ENCODE measurements around the gene TRAIP.
A peak's percentile ranks its signal among the peaks of the same experiment; 100 is the strongest.

TRAIP gene

GRCh38 chr3:49873623-49874022 lies 17.3 kb upstream of the TRAIP start:
- no peak for DNase-seq (ENCODE audit: low read depth in 4 of 4, low spot score in 1 of 4)

GRCh38 chr3:49872801-49873281 lies 16.5 kb upstream of the TRAIP start:
- DNase-seq (ENCODE audit: low read depth in 4 of 4, low spot score in 1 of 4): no peak

GRCh38 chr3:49871531-49872153 lies 15.3 kb upstream of the TRAIP start:
- DNase-seq (ENCODE audit: low read depth in 4 of 4, low spot score in 1 of 4): no peak

GRCh38 chr3:49869525-49870126 lies 13.3 kb upstream of the TRAIP start, which contains the start of gene CAMKV:
Gene CAMKV, minus strand, starts transcription at chr3:49869906. Its CDS starts 7,518 bp downstream, at chr3:49862388.
- peak in 1 of 4 experiments; percentile 13 for DNase-seq (ENCODE audit: low read depth in 4 of 4, low spot score in 1 of 4)

- no peak for DNase-seq (ENCODE audit: low read depth in 4 of 4, low spot score in 1 of 4)
Observed at GRCh38 chr3:49868862-49869466, 12.6 kb upstream of the TRAIP start.

- DNase-seq (ENCODE audit: low read depth in 4 of 4, low spot score in 1 of 4): no peak
Observed at GRCh38 chr3:49867871-49868321, 11.5 kb upstream of the TRAIP start.

- DNase-seq (ENCODE audit: low read depth in 4 of 4, low spot score in 1 of 4): no peak
Observed at GRCh38 chr3:49867400-49867799, 11.0 kb upstream of the TRAIP start.

- no peak for DNase-seq (ENCODE audit: low read depth in 4 of 4, low spot score in 1 of 4)
Observed at GRCh38 chr3:49865198-49865784, 8.9 kb upstream of the TRAIP start.

- DNase-seq (ENCODE audit: low read depth in 4 of 4, low spot score in 1 of 4): no peak
Observed at GRCh38 chr3:49864505-49864904, 8.1 kb upstream of the TRAIP start.

- no peak for DNase-seq (ENCODE audit: low read depth in 4 of 4, low spot score in 1 of 4)
Observed at GRCh38 chr3:49859576-49860305, 3.4 kb upstream of the TRAIP start.

GRCh38 chr3:49855662-49856061 lies 702 bp downstream of the TRAIP start:
- DNase-seq (ENCODE audit: low read depth in 4 of 4, low spot score in 1 of 4): no peak

- no peak for DNase-seq (ENCODE audit: low read depth in 4 of 4, low spot score in 1 of 4)
Observed at GRCh38 chr3:49845694-49846093, 10.7 kb downstream of the TRAIP start.

GRCh38 chr3:49844464-49845183 lies 11.7 kb downstream of the TRAIP start:
- DNase-seq (ENCODE audit: low read depth in 4 of 4, low spot score in 1 of 4): no peak

- DNase-seq (ENCODE audit: low read depth in 4 of 4, low spot score in 1 of 4): no peak
Observed at GRCh38 chr3:49842843-49843517, 13.4 kb downstream of the TRAIP start.

GRCh38 chr3:49841806-49842205 lies 14.6 kb downstream of the TRAIP start:
- DNase-seq (ENCODE audit: low read depth in 4 of 4, low spot score in 1 of 4): no peak

GRCh38 chr3:49841126-49841696 lies 15.2 kb downstream of the TRAIP start:
- DNase-seq (ENCODE audit: low read depth in 4 of 4, low spot score in 1 of 4): no peak

GRCh38 chr3:49840388-49840787 lies 16.0 kb downstream of the TRAIP start:
- no peak for DNase-seq (ENCODE audit: low read depth in 4 of 4, low spot score in 1 of 4)

- DNase-seq (ENCODE audit: low read depth in 4 of 4, low spot score in 1 of 4): peak; percentile 58 to 67 (median 62)
Observed at GRCh38 chr3:49839193-49839809, 17.1 kb downstream of the TRAIP start.

- no peak for DNase-seq (ENCODE audit: low read depth in 4 of 4, low spot score in 1 of 4)
Observed at GRCh38 chr3:49831341-49831740, 25.0 kb downstream of the TRAIP start.

Data from stimulated activated CD4-positive, alpha-beta T cell treated with anti-CD3 and anti-CD28 coated beads, Interleukin-1b, Interleukin-23, amount 100 ng/mL, for 24 hours (primary cell).